Measurements from ENCODE around the gene TOGARAM2.

TOGARAM2 gene

DNA sequence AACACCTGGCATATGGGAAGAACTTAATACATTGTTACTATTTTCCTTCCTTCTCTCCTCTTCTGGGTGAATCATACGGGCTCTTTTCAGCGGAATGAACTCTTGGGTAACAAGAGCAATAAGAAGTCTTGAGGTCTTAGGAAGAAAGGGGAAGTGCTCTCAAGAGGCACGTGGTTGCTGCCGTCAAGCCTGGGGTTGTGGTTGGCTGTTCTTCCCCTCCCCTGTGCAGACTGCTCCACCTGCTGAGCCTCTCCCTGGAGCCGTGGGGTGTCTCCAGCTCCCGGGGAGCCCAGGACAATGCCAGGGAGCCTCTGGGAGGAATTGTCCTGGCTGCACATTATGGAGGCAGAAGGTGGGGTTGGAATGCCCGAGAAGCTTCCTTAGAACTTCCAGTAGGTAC lies 19.4 kb downstream of the TOGARAM2 start:
- DNase-seq (ENCODE audit: low spot score) = peak; percentile 78

DNA sequence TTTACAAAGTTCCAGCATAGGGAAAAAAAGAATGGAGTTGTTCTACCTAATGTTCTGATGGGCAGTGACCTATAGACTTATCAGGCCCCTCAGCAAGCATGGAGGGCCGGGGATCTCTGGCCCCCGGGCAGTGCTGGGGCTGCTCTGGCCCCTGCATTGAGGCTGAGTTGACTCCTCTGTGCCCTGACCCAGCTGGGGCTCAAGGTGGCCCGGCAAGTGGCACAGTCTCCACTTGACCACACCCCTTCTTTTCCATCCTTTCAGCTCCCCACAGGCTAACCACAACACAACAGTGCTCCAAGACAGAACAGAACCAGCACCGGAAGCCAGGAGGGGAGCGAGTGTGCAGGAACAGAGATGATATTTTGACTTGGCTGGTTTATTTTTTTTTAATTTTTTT lies 19.9 kb downstream of the TOGARAM2 start:
- no peak for DNase-seq (ENCODE audit: low spot score)

DNA sequence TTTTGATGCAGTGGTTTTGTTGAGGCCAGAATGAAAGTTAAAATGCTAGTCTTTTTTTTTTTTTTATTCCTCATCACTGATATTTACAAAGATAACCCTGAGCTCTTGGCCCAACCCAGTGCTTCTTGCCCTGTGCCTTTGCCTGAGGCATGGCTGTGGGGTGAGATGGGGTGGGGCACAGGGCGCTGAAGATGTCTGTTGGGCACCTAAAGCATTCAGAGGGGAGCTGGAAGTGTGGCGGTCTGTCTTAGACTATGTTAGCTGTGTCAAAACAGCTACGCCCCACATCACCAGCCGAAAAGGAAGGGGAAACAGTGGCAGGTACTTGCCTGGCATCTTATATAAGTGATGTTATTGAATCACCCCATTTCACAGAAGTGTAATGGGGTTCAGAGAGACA lies 20.7 kb downstream of the TOGARAM2 start:
- no peak for DNase-seq (ENCODE audit: low spot score)

DNA sequence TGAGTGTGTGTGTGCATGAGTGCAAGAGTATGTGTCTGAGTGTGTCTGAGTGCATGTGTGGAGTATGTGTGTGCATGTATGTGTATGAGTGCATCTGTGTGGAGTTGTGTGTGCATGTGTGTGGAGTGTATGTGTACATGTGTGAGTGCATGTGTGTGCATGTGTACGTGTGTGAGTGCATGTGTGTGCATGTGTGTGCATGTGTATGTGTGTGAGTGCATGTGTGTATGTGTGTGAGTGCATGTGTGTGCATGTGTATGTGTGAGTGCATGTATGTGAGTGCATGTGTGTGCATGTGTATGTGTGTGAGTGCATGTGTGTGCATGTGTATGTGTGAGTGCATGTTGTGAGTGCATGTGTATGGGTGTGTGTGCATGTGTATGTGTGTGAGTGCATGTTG lies 23.7 kb downstream of the TOGARAM2 start:
- no peak for DNase-seq (ENCODE audit: low spot score)

DNA sequence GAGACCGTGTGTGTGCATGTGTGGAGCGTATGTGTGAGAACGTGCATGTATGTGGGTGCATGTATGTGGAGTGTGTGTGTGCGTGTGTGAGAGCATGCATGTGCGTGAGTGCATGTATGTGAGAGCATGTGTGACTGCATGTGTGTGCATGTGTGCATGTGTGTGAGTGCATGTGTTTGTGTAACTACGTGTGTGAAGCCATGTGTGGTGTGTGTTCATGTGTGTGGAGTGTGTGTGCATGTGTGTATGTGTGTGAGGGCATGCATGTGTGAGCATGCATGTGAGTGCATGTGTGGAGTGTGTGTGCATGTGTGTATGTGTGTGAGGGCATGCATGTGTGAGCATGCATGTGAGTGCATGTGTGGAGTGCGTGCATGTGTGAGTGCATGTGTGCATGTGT lies 24.2 kb downstream of the TOGARAM2 start:
- DNase-seq (ENCODE audit: low spot score) = no peak

DNA sequence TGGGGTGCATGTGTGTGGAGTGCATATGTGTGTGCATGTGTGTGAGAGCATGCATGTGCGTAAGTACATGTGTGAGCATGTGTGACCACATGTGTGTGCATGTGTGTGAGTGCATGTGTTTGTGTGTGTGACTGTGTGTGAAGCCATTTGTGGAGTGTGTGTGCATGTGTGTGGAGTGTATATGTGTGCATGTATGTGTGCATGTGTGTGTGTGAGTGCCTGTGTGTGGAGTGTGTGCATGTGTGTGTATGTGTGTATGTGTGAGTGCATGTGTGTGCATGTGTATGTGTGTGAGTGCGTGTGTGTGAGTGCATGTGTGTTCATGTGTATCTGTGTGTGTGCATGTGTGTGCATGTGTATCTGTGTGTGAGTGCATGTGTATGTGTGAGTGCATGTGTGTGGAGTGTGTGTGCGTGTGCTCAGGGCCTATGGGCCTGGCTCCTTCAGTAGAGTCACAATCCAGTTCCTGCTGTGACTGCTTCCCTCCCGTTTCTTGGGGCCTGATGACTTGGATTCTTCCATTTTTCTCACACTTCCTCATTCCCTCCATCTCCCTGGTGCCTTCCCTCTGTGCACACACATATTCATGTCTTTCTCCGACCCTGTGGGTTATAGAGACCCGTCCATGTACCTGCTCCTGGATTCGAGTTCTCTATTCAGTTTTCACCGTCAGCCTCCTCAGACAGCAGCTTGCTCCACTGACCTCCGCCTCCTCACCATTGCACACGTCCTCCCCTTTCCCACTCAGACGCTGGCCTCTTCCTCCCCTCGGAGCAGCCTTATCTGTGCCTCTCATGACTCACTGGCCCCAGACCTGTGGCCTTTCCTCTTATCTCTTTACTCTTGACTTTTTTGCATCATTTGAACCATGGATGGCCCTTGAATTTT lies 25.2 kb downstream of the TOGARAM2 start:
- no peak for DNase-seq (ENCODE audit: low spot score)

DNA sequence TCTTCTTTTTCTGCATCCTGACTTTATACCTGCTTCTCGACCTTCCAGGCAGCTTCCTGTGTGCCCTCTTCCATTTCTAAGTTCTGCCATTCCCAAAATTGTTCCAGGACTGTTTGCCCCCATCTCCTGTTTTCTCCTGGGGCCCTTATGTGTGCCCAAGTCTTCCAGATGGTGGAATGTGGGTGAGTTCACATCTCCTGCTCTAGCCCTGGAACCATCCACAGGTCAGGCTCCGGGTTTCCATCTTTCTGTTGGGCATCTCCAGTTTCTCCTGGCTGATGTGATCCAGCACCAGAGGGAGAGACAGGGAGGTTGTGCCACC lies 25.8 kb downstream of the TOGARAM2 start:
- no peak for DNase-seq (ENCODE audit: low spot score)

DNA sequence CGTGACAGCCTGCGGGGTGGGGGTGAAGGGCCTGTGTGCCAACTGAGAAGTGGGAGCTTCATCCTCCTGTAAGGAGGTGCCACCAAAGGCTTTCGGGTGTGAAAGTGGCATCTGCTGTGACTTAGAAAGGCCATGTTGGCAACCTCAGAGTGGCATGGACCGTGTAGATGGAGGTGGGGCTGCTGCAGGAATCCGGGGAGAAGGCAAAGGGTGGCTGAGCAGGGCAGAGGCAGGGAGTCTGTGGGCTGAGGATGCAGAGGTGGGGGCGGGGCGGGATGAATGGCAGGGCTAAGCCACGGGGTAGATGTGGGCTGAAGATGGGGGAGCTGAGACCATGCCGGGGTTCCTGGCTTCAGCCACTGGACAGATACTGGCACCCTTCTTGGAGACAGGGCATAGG lies 28.2 kb downstream of the TOGARAM2 start:
- no peak for DNase-seq (ENCODE audit: low spot score)

DNA sequence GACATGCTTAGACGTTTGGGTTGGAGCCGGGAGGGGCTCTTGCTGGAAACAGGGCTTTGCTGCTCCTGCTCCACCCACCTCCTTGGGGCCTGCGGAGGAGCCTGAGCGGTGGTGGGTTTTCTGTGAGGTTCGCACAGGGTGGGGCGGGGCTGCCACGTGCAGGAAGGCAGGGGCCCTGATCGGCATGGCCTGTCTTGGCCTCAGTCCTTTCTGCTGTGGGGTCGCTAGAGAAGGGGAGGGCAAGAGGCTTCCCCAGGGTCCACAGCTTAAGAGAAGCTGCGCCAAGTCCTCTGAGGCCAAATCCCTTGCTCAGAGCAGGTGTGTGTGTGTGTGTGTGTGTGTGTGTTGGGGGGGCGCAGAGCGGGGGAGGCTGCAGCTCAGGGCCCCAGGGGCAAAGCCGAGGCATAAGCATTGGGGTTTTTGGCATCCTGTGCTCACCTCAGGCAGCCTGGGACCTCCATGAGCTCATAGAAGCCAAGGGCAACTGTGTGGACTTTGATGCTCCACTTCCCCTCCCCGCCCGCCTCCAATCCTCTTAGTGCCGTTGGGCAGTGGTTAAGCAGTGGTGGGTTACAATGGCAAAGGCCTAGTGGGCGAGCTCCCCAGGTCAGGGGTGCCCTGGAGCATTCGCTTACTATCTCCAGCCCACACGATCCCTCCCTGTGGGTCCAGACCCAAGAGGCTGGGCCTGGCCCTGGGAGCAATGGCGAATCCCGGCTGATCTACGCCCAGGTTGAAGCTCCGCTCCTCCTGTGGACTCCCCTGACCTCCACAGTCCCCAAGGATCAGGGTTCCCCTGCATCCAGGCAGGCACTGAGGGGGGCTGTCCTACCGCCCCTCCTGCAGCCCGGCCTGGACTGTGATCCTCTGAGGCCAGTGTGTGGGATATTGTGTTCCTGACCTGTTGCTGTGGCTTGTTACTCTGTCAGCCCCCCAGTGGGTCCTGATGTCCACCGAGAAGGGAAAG lies 28.9 kb downstream of the TOGARAM2 start:
- DNase-seq (ENCODE audit: low spot score) = no peak

DNA sequence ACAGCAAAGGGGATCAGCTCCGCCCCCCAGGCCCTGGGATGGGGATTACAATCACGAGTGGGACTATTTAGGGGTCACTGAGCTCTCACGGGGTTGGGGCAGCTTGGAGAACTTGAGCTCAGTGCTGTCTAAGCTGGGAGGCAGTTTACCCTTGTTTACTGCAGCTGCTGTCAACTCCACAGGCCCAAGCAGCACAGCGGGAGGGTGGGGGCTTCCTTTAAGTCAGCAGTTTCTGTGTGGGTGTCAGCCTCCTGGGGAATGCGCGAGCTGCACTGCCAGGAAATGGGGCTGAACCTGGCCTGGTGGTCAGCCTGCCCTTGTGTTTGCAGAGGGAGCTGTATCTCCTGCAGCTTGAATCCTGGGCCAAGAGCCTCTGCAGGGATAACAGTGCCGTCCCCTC lies 29.8 kb downstream of the TOGARAM2 start:
- no peak for DNase-seq (ENCODE audit: low spot score)

DNA sequence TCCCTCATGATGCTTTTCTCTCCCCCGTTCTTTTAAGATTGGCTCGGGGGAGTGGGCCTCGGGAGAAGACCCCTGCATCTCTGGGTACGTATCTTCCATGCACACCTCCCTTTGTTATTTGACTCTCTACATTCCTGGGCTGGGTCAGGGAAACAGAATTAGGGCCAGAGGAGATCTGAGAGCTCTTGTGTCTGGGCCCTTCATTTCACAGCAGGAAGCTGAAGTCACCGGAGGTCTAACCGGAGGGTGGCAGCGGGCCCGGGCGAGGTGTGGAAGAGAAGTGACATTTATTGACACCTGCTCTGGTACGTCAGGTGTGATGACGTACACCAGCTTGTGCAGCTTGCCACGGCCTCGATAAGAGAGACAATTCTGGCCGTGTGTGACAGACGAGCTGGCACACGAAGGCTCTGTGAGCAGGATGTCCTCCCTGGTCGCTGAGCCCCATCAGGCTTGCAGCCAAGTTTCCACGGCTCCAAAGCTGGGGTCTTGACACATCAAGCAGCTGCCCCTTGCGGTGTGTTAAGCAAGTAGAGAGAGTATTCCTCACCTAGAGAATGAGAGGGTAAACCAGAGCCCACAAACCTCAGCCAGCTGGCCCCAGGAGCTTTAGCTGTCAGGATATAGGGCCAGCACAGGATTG lies 30.4 kb downstream of the TOGARAM2 start:
- no peak for DNase-seq (ENCODE audit: low spot score)

DNA sequence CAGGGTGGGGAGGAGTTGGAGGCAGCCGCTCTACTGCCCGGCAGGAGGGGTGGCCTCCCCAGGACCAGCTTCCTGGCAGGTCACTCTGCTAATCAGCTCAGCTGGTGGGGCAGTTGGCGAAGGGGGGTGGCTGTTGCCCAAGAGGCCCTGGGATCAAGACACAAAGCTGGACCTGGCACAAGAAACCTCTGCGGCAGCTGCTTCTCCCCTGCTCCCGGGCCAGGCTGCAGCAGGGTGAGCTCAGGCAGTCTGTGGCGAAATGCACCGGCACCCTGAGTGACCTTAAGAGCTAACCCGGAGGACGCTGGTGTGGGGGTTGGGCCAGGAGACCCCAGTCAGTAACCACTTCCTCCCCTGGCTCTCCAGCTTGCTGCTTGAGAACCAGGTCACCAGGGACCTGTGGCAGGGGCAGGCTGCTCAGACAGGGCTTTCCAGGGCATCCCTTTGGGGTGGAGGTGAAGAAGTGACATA lies 31.1 kb downstream of the TOGARAM2 start:
- DNase-seq (ENCODE audit: low spot score) = no peak

DNA sequence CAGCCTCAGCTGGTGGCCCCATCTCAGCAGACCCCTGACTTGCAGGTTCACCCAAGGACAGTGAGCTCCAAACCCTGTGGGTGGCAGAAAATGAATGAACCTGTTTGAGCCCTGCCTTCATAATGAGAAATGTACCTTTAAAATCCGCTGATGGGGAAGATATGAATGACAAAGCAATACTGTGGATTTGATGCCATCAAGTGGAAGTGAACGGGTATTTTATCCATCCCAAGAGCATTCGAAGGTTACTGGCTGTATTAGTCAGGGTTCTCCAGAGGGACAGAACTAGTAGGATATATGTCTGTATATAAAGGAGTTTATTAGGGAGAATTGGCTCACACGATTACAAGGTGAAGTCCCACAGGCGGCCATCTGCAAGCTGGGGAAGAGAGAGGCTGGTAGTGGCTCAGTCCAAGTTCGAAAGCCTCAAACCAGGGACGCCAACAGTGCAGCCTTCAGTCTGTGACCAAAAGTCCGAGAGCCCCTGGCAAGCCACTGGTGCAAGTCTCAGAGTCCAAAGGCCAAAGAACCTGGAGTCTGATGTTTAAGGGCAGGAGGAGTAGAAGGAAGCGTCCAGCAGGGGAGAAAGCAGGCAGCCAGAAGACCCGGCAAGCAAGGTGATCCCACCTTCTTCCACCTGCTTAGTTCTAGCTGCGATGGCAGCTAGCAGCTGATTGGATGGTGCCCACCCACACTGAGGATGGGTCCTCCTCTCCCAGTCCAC lies 32.1 kb downstream of the TOGARAM2 start:
- DNase-seq (ENCODE audit: low spot score) = peak; percentile 20

DNA sequence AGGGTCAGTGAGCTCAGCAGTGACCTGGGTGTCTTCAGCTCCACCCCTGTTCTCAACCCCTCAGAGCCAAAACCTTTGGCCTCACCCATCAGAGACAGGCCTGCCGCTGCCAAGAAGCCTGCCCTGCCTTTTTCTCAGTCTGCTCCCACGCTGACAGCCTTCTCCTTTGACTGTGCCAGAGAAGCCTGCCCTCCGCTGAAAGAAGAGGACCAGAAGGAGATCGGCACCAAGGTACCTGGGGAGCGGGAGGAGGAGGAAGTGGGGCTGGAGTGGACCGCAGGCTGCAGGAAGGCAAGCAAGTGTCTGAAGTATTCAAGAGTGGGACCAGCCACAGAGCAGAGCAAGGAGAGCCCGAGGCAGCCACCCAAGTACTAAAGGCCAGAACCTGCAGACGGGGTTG lies 33.2 kb downstream of the TOGARAM2 start:
- no peak for DNase-seq (ENCODE audit: low spot score)

DNA sequence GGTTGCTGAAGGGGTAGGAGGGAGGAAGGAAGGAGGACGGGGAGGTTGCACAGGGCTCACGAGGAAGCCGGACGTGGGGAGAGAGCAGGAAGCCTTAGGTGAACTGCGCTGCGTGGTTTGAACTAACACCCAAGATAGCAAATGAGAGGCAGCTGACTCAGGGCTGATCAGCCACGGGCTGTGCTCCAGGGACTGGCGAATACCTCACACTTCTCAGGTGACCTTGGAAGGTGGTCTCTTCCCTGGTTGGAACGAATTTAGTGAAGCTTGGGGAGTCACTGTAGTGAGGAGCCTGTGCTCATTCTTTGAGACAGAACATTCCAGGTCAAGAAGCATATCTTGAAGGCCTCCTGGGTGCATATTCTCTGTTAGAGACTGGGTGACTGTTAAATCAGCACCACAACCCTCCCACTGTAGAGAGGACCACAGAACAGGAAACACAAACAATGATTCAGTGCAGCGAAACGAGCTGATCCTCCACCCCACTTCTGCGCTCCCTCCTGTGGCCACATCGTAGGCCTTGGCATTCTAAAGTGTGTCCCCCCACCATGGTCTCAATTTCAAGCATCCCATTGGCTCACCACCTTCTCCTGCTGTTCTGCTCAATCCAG lies 33.8 kb downstream of the TOGARAM2 start:
- DNase-seq (ENCODE audit: low spot score) = no peak

DNA sequence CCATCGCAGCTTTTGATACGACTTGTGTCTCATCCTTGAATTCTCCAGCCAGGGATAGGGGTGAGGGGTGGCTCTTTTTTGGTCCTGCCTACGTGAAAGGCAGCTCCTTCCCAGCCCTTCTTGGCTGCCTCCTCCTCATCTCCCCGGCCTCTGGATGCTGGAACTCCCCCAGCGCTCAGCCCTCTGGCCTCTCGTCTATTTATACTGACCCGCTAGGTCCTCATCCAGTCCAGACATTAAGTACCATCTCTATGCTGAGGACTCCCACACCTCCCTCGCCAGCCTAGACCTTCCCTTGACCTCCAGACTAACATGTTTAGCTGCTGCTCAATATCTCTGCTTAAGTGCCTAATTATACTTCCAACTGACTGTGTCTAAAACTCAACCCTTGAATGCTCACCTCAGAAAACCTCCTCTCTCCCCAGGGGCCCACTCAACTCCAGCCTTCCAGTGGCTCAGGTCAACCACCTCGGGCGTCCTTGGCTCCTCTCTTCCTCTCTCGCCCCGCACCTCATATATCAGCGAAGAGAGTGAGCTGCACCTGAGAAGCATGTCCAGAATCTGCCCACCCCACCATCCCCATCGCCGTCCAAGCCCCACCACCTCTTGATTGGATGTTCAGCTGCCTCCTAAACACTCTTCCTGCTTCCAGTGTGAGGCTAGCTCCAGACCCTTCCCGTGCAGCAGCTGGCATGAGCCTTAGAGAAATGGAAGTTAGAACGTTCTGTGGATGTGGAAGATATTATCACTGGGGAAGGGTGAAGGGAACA lies 34.8 kb downstream of the TOGARAM2 start:
- DNase-seq (ENCODE audit: low spot score) = no peak

DNA sequence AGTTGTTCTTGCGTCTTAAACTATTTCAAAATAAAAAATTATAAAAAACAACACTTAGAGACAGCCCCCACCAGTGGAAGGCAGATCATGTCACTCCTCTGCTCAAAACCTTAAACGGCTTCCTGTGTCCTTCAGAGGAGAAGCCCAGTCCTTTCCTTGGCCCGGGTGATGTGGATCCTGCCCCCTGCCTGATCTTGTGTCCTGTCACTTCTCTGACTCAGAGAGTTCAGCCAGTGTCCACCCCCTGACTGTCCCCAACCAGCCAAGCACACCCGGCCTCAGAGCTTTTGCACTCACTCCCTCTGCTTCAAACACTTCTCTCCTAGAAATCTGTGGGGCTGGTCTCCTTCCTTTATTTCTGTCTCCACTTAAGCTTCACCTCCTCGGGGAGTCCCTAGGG lies 35.4 kb downstream of the TOGARAM2 start:
- DNase-seq (ENCODE audit: low spot score) = no peak

DNA sequence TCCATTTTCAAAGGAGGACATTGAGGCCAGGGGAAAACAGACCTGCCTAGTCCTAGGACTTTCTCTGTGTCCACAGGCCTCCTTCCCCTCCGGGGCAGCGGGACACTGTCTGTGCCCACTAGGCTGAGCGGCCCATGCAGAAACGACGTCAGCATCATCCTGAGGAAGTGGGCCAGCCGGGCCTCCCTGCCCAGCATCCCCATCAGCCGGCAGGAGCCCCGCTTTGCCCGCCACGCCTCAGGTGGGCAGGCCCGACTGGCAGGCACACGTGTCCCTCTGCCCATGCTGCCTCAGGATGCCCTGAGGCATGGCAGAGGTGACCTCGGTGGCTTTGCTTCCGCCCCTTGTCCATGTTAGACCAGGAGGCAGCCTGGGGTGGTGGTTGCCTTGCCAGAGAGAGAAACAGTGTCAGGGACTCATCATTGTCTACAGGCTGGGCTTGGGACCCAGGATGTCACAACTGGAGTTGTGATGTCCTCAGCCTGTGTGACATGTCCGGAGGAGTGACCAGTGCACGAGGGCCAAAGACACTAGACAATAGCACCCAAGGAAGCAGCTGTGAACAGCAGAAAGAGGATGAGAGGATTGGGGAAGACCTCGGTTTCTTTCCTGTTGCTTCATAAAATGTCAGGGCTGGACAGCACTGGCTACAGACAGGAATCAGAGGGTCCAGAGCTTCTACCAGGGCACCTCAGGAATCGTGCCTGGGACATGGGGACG lies 36.8 kb downstream of the TOGARAM2 start:
- no peak for DNase-seq (ENCODE audit: low spot score)

DNA sequence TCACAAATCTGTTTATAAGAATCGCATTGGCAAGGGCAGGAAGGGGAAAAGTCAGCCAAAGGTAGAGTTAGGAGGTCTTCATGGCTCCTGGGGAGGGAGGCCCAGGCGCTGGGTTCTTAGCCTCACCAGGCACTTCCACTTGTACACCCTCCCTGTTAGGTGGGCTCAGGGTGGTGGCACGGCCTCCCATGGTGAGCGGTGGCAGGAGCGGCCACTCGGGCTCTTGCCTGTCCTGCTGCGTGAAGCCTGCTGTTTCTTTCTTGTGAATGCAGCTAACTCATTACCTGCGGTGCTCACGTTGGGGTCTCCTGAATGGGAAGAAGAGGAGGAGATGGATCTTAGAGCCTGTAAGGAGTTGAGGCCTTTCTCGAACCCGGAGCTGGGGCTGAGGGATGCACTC lies 40.8 kb downstream of the TOGARAM2 start:
- no peak for DNase-seq (ENCODE audit: low spot score)

DNA sequence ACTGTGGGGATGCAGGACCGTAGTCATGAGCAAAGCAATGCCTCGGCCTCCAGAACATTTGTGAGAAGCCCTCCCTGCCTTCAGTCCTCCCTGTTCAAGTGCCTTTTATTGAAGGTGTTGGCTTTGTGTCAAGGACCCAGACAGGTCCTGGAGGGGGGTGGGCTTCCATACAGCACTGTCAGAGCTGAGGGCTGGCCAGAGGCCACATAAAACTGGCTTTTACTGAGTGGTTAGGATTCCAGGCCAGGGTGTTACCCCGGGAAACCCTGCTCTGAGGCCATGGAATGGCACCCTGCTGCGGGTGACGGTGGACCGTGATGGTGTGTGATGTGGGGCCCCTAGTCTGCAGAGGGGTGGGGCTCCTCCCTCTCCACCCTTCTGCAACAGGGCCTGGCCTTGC lies 41.6 kb downstream of the TOGARAM2 start:
- no peak for DNase-seq (ENCODE audit: low spot score)
